ENCODE data around the gene DYRK1A.

Gene DYRK1A

DNA sequence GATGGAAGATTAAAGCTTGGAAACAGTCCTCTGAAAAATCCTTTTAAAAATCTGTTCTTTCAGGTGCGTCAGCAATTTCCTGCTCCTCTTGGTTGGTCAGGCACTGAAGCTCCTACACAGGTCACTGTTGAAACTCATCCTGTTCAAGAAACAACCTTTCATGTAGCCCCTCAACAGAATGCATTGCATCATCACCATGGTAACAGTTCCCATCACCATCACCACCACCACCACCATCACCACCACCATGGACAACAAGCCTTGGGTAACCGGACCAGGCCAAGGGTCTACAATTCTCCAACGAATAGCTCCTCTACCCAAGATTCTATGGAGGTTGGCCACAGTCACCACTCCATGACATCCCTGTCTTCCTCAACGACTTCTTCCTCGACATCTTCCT is 145.3 kb downstream of the DYRK1A start:
- Histone ChIP-seq H3K14ac (ENCODE audit: low read length in 2 of 2) (no peak overlapping the region), H2AK5ac (ENCODE audit: low read length, severe bottlenecking) (no peak overlapping the region), H3K27me3 (ENCODE audit: control insufficient read depth in 1 of 2, insufficient read depth in 1 of 2, low read length in 2 of 2) (no peaks in the 10 kb centered on the region), H3K9me3 (ENCODE audit: control insufficient read depth, low read length) (no peaks in the 10 kb centered on the region), H3K9ac (ENCODE audit: low read length) (no peak overlapping the region), H4K8ac (ENCODE audit: low read length) (no peak overlapping the region), H3K4me2 (ENCODE audit: low read length, poor library complexity, severe bottlenecking) (no peak overlapping the region), H3K18ac (ENCODE audit: low read depth in 1 of 2, low read length in 2 of 2) (no peak overlapping the region), H4K91ac (ENCODE audit: low read length) (no peak overlapping the region), H2AFZ (ENCODE audit: low read depth, low read length) (no peak overlapping the region), H2BK12ac (ENCODE audit: low read length in 2 of 2) (no peak overlapping the region), H2BK120ac (ENCODE audit: low read depth, low read length) (no peak overlapping the region), H3K4me3 (ENCODE audit: insufficient read depth in 1 of 2, low read depth in 1 of 2, low read length in 2 of 2) (no peak overlapping the region), H3K23ac (ENCODE audit: low read length in 2 of 2) (no peak overlapping the region), H3K4ac (ENCODE audit: low read depth in 1 of 2, low read length in 2 of 2) (no peak overlapping the region), H3K27ac (ENCODE audit: low read length, poor library complexity, severe bottlenecking) (no peak overlapping the region), H2BK5ac (ENCODE audit: low read depth, low read length, poor library complexity, severe bottlenecking) (no peak overlapping the region), H3K79me1 (replicated peaks; ENCODE audit: low read length, poor library complexity, severe bottlenecking) (peaks cover 34% of the 10 kb centered on the region), H3K4me1 (ENCODE audit: control insufficient read depth, insufficient read depth, low read depth, low read length) (peaks cover 3% of the 10 kb centered on the region), H3K36me3 (ENCODE audit: control insufficient read depth in 1 of 2, insufficient read depth in 2 of 2, low read depth in 1 of 2, low read length in 2 of 2) (peaks cover 32 to 98% of the 10 kb centered on the region in 2 experiments), H2BK15ac (ENCODE audit: low read depth, poor library complexity, severe bottlenecking) (no peak overlapping the region)
- WGBS = 97% methylated on average over 5 of the region's 5 CpGs
- no peak for DNase-seq

DNA sequence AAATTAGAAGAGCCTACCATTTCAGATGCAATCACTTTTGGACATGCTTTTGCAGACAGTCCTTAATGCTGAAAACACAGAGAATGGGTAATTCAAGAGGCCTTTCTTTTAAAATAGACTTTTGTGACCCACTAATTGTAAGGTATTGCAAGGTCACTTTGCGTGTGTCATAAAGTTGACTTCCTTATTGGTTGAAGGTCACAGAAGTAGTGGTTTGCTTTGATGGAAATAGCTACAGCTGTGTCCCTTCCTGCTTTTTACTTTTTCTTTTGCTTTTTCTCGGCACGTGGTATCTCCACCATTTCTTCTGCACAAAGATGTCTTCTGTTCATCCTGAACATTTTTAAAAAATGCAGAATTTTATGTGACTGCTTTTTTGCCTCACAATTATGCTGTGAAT is 146.8 kb downstream of the DYRK1A start:
- no peak overlapping the region for H3K27ac ChIP-seq (ENCODE audit: low read length, poor library complexity, severe bottlenecking)
- WGBS = 100% methylated on average over 3 of the region's 3 CpGs
- H2BK12ac ChIP-seq (ENCODE audit: low read length in 2 of 2) = no peak overlapping the region
- no peak overlapping the region for H3K4me2 ChIP-seq (ENCODE audit: low read length, poor library complexity, severe bottlenecking)
- no peak overlapping the region for H4K8ac ChIP-seq (ENCODE audit: low read length)
- peaks cover 30% of the 10 kb centered on the region for H3K79me1 ChIP-seq (replicated peaks; ENCODE audit: low read length, poor library complexity, severe bottlenecking)
- H2BK15ac ChIP-seq (ENCODE audit: low read depth, poor library complexity, severe bottlenecking) = no peak overlapping the region
- no peaks in the 10 kb centered on the region for H3K9me3 ChIP-seq (ENCODE audit: control insufficient read depth, low read length)
- H3K27me3 ChIP-seq (ENCODE audit: control insufficient read depth in 1 of 2, insufficient read depth in 1 of 2, low read length in 2 of 2) = no peaks in the 10 kb centered on the region
- H3K23ac ChIP-seq (ENCODE audit: low read length in 2 of 2) = no peak overlapping the region
- H2BK5ac ChIP-seq (ENCODE audit: low read depth, low read length, poor library complexity, severe bottlenecking) = no peak overlapping the region
- H2AK5ac ChIP-seq (ENCODE audit: low read length, severe bottlenecking) = no peak overlapping the region
- peaks cover 3% of the 10 kb centered on the region for H3K4me1 ChIP-seq (ENCODE audit: control insufficient read depth, insufficient read depth, low read depth, low read length)
- no peak overlapping the region for H2AFZ ChIP-seq (ENCODE audit: low read depth, low read length)
- no peak overlapping the region for H3K4me3 ChIP-seq (ENCODE audit: insufficient read depth in 1 of 2, low read depth in 1 of 2, low read length in 2 of 2)
- no peak overlapping the region for H4K91ac ChIP-seq (ENCODE audit: low read length)
- H3K18ac ChIP-seq (ENCODE audit: low read depth in 1 of 2, low read length in 2 of 2) = no peak overlapping the region
- no peak overlapping the region for H3K14ac ChIP-seq (ENCODE audit: low read length in 2 of 2)
- no peak overlapping the region for H3K4ac ChIP-seq (ENCODE audit: low read depth in 1 of 2, low read length in 2 of 2)
- no peak overlapping the region for H3K9ac ChIP-seq (ENCODE audit: low read length)
- no peak overlapping the region for H2BK120ac ChIP-seq (ENCODE audit: low read depth, low read length)
- peaks cover 28 to 98% of the 10 kb centered on the region in 2 experiments for H3K36me3 ChIP-seq (ENCODE audit: control insufficient read depth in 1 of 2, insufficient read depth in 2 of 2, low read depth in 1 of 2, low read length in 2 of 2)
- no peak for DNase-seq

GRCh38 chr21:37514038-37514667 is 147.6 kb downstream of the DYRK1A start:
- Histone ChIP-seq H3K14ac (ENCODE audit: low read length in 2 of 2) (no peak overlapping the region), H2BK12ac (ENCODE audit: low read length in 2 of 2) (no peak overlapping the region), H2AFZ (ENCODE audit: low read depth, low read length) (no peak overlapping the region), H3K4me1 (ENCODE audit: control insufficient read depth, insufficient read depth, low read depth, low read length) (peaks cover 3% of the 10 kb centered on the region), H4K91ac (ENCODE audit: low read length) (no peak overlapping the region), H2BK5ac (ENCODE audit: low read depth, low read length, poor library complexity, severe bottlenecking) (no peak overlapping the region), H3K27ac (ENCODE audit: low read length, poor library complexity, severe bottlenecking) (no peak overlapping the region), H3K36me3 (ENCODE audit: control insufficient read depth in 1 of 2, insufficient read depth in 2 of 2, low read depth in 1 of 2, low read length in 2 of 2) (peaks cover 30 to 96% of the 10 kb centered on the region in 2 experiments), H4K8ac (ENCODE audit: low read length) (no peak overlapping the region), H3K18ac (ENCODE audit: low read depth in 1 of 2, low read length in 2 of 2) (no peak overlapping the region), H3K9me3 (ENCODE audit: control insufficient read depth, low read length) (no peaks in the 10 kb centered on the region), H2BK15ac (ENCODE audit: low read depth, poor library complexity, severe bottlenecking) (no peak overlapping the region), H2AK5ac (ENCODE audit: low read length, severe bottlenecking) (no peak overlapping the region), H3K4me2 (ENCODE audit: low read length, poor library complexity, severe bottlenecking) (no peak overlapping the region), H3K79me1 (replicated peaks; ENCODE audit: low read length, poor library complexity, severe bottlenecking) (peaks cover 30% of the 10 kb centered on the region), H3K4ac (ENCODE audit: low read depth in 1 of 2, low read length in 2 of 2) (no peak overlapping the region), H2BK120ac (ENCODE audit: low read depth, low read length) (no peak overlapping the region), H3K4me3 (ENCODE audit: insufficient read depth in 1 of 2, low read depth in 1 of 2, low read length in 2 of 2) (no peak overlapping the region), H3K27me3 (ENCODE audit: control insufficient read depth in 1 of 2, insufficient read depth in 1 of 2, low read length in 2 of 2) (no peaks in the 10 kb centered on the region), H3K23ac (ENCODE audit: low read length in 2 of 2) (no peak overlapping the region), H3K9ac (ENCODE audit: low read length) (no peak overlapping the region)
- 95% methylated on average over 7 of the region's 8 CpGs for WGBS
- no peak for DNase-seq

DNA sequence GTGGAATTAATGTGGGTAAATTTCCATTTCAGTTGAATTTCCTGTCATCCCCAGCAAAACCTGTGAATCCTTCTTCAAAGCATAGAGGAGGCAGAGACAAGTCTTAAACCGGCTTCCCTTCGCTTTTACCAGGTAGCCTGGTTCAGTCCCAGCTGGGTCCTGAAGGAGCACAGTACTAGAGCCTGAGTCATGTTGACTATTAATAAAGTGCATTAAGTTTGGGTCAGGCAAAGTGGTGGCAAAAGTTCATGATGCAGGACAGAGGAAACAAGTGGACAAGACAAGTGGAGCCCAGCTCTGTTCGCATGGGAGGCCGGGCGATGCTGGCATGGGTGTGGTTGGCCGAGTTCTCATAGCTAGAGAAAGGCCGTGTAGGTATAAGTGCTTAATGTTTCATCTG is 150.4 kb downstream of the DYRK1A start:
- Histone ChIP-seq H3K23ac (ENCODE audit: low read length in 2 of 2) (no peak overlapping the region), H4K8ac (ENCODE audit: low read length) (no peak overlapping the region), H3K4me3 (ENCODE audit: insufficient read depth in 1 of 2, low read depth in 1 of 2, low read length in 2 of 2) (no peak overlapping the region), H3K79me1 (replicated peaks; ENCODE audit: low read length, poor library complexity, severe bottlenecking) (peaks cover 23% of the 10 kb centered on the region), H2BK120ac (ENCODE audit: low read depth, low read length) (no peak overlapping the region), H3K14ac (ENCODE audit: low read length in 2 of 2) (no peak overlapping the region), H3K4me1 (ENCODE audit: control insufficient read depth, insufficient read depth, low read depth, low read length) (no peaks in the 10 kb centered on the region), H4K91ac (ENCODE audit: low read length) (no peak overlapping the region), H3K36me3 (ENCODE audit: control insufficient read depth in 1 of 2, insufficient read depth in 2 of 2, low read depth in 1 of 2, low read length in 2 of 2) (peaks cover 24 to 67% of the 10 kb centered on the region in 2 experiments), H3K4me2 (ENCODE audit: low read length, poor library complexity, severe bottlenecking) (no peak overlapping the region), H3K18ac (ENCODE audit: low read depth in 1 of 2, low read length in 2 of 2) (no peak overlapping the region), H3K27me3 (ENCODE audit: control insufficient read depth in 1 of 2, insufficient read depth in 1 of 2, low read length in 2 of 2) (no peaks in the 10 kb centered on the region), H3K9me3 (ENCODE audit: control insufficient read depth, low read length) (no peaks in the 10 kb centered on the region), H3K4ac (ENCODE audit: low read depth in 1 of 2, low read length in 2 of 2) (no peak overlapping the region), H2AK5ac (ENCODE audit: low read length, severe bottlenecking) (no peak overlapping the region), H2AFZ (ENCODE audit: low read depth, low read length) (no peak overlapping the region), H2BK12ac (ENCODE audit: low read length in 2 of 2) (no peak overlapping the region), H2BK5ac (ENCODE audit: low read depth, low read length, poor library complexity, severe bottlenecking) (no peak overlapping the region), H2BK15ac (ENCODE audit: low read depth, poor library complexity, severe bottlenecking) (no peak overlapping the region), H3K27ac (ENCODE audit: low read length, poor library complexity, severe bottlenecking) (no peak overlapping the region), H3K9ac (ENCODE audit: low read length) (no peak overlapping the region)
- no peak for DNase-seq
- 99% methylated on average over 6 of the region's 7 CpGs for WGBS

Data from mesenchymal stem cell (in vitro differentiated cells and primary cell).